HCT116 (cell line): ENCODE data around the gene SLC25A41. TPM values are rescaled to one million over a fixed set of nuclear protein-coding genes. Genes with fewer than 3 reads are reported as not detected.

Experiments used
- ATAC-seq: fragments of 200-7000 bp; cut with Tn5 transposase; 2 replicates; pipeline ENCODE4 v1.9.1; 2020; ENCODE audit warnings: mild to moderate bottlenecking, moderate library complexity
- BruUV-seq: library from RNA; stranded (reverse); fragments of 400-500 nt; replicated peaks from 2 replicates; lab custom pipeline; 2021; lab: Mats Ljungman, UMichigan
- CTCF ChIA-PET: fragments of 300-600 bp; sonication (Branson Sonifier 250); formaldehyde crosslinking; loops from one replicate; lab custom pipeline; 2021; ENCODE audit warnings: antibody characterized with exemption; lab: Charles Lee
- POLR2A ChIA-PET: fragments of 300-600, 350-600 bp; sonication (Branson Sonifier 250); formaldehyde crosslinking; loops from one replicate; lab custom pipeline; 2021; ENCODE audit warnings: antibody characterized with exemption; lab: Charles Lee
- RAD21 ChIA-PET, 2 experiments: fragments of 300-600 bp; sonication (Branson Sonifier 250); formaldehyde crosslinking; loops; one replicate each; lab custom pipeline; 2023; ENCODE audit warnings: low total read pairs in 2 of 2; ENCODE audit not compliant: uncharacterized antibody in 2 of 2, unreplicated experiment in 2 of 2, low non-redundant PET in 1 of 2; lab: Charles Lee
- DNase-seq: peaks from one replicate; pipeline ENCODE4 v3.0.0-alpha.2; 2010; ENCODE audit warnings: low read depth, low spot score
- H2AFZ ChIP-seq: fragments of 200-600 bp; shearing (Covaris generic), sonication (generic); 2 replicates; pipeline ENCODE4 v1.6.1; 2017; ENCODE audit warnings: low read depth, mixed run types, mixed read lengths, antibody characterized with exemption, low read length; ENCODE audit not compliant: poor library complexity, severe bottlenecking
- H3K27ac ChIP-seq: 2 replicates; pipeline ENCODE4 v1.5.1; 2012; ENCODE audit warnings: low read depth, low read length
- H3K27me3 ChIP-seq: fragments of 200-600 bp; sonication (generic); 2 replicates; pipeline ENCODE4 v1.6.1; 2016; ENCODE audit warnings: mixed run types, low read length, mixed read lengths; ENCODE audit not compliant: insufficient read depth
- H3K36me3 ChIP-seq, 2 experiments: fragments of 200-500 bp in 1 of 2; fragments of 200-600 bp in 1 of 2; sonication (Bioruptor generic) in 1 of 2; sonication (generic) in 1 of 2; 2 replicates each; pipeline versions ENCODE4 v1.5.1 to v1.6.1; 2014 to 2016; ENCODE audit warnings: low read length in 2 of 2, inconsistent platforms in 1 of 2, mixed read lengths in 1 of 2, mixed run types in 1 of 2; ENCODE audit not compliant: insufficient read depth in 2 of 2, control insufficient read depth in 1 of 2
- H3K4me1 ChIP-seq, 2 experiments: fragments of 200-600 bp in 1 of 2; sonication (generic) in 1 of 2; 2 replicates each; pipeline versions ENCODE4 v1.5.1 to v1.6.1; 2012 to 2017; ENCODE audit warnings: low read length in 2 of 2, inconsistent platforms in 1 of 2, mild to moderate bottlenecking in 1 of 2, mixed read lengths in 1 of 2, mixed run types in 1 of 2, moderate library complexity in 1 of 2; ENCODE audit not compliant: insufficient read depth in 2 of 2, control insufficient read depth in 1 of 2
- H3K4me2 ChIP-seq: fragments of 200-600 bp; sonication (generic); 2 replicates; pipeline ENCODE4 v1.6.1; 2017; ENCODE audit warnings: mixed run types, low read length, mixed read lengths
- H3K4me3 ChIP-seq, 2 experiments: fragments of 200-600 bp in 1 of 2; sonication (generic) in 1 of 2; replicated peaks in 1 of 2; 2 replicates each; pipeline ENCODE4 v1.5.1; 2011 to 2016; ENCODE audit warnings: low read length in 2 of 2, control low read depth in 1 of 2, low read depth in 1 of 2, mild to moderate bottlenecking in 1 of 2, mixed read lengths in 1 of 2, mixed run types in 1 of 2
- H3K79me2 ChIP-seq: fragments of 200-600 bp; sonication (generic); 2 replicates; pipeline ENCODE4 v1.6.1; 2017; ENCODE audit warnings: mild to moderate bottlenecking, mixed run types, low read length, moderate library complexity, mixed read lengths; ENCODE audit not compliant: insufficient read depth
- H3K9ac ChIP-seq: fragments of 200-600 bp; sonication (generic); 2 replicates; pipeline ENCODE4 v1.6.1; 2016; ENCODE audit warnings: low read length, mixed read lengths
- H3K9me2 ChIP-seq: fragments of 200-600 bp; sonication (generic), shearing (Covaris generic); 2 replicates; pipeline ENCODE4 v1.6.1; 2017; ENCODE audit warnings: mixed run types, mild to moderate bottlenecking, moderate library complexity; ENCODE audit not compliant: insufficient read depth
- H3K9me3 ChIP-seq, 2 experiments: fragments of 200-500 bp in 1 of 2; fragments of 200-600 bp in 1 of 2; sonication (Bioruptor generic) in 1 of 2; sonication (generic) in 1 of 2; 2 replicates each; pipeline ENCODE4 v1.6.1; 2014 to 2017; ENCODE audit warnings: low read length in 2 of 2, mixed read lengths in 2 of 2, inconsistent platforms in 1 of 2, low read depth in 1 of 2, mild to moderate bottlenecking in 1 of 2, mixed run types in 1 of 2, moderate library complexity in 1 of 2; ENCODE audit not compliant: control insufficient read depth in 1 of 2, insufficient read depth in 1 of 2
- H4K20me1 ChIP-seq: fragments of 200-600 bp; sonication (generic), shearing (Covaris generic); 2 replicates; pipeline ENCODE4 v1.6.1; 2017; ENCODE audit warnings: mixed run types, mild to moderate bottlenecking, moderate library complexity; ENCODE audit not compliant: insufficient read depth
- POLR2AphosphoS5 ChIP-seq: IDR thresholded peaks from 2 replicates; pipeline ENCODE4 v1.6.1; 2011; ENCODE audit warnings: mild to moderate bottlenecking, low read depth, low read length, moderate library complexity
- SP1 ChIP-seq: IDR thresholded peaks from 2 replicates; pipeline ENCODE4 v1.6.1; 2012; ENCODE audit warnings: low read depth
- intact Hi-C: fragments of 100-400 bp; cut with micrococcal nuclease; formaldehyde crosslinking; loops from 2 replicates; pipeline ENCODE4 v1.10.0; 2022
- total RNA-seq: library from RNA; stranded (reverse); gene quantifications from one replicate; pipeline ENCODE4 v1.2.1, GENCODE V29; 2021; ENCODE audit not compliant: unreplicated experiment
- TF ChIP-seq, protein P1 (sequence below): IDR thresholded peaks from 2 replicates; pipeline ENCODE4 v1.6.1; 2012
- TF ChIP-seq, protein P2 (sequence below): IDR thresholded peaks from 2 replicates; pipeline ENCODE4 v1.6.1; 2012; ENCODE audit warnings: low read depth

SLC25A41 gene
- total RNA-seq, 1 experiment from 2014 or later, result 0.93 TPM

DNA sequence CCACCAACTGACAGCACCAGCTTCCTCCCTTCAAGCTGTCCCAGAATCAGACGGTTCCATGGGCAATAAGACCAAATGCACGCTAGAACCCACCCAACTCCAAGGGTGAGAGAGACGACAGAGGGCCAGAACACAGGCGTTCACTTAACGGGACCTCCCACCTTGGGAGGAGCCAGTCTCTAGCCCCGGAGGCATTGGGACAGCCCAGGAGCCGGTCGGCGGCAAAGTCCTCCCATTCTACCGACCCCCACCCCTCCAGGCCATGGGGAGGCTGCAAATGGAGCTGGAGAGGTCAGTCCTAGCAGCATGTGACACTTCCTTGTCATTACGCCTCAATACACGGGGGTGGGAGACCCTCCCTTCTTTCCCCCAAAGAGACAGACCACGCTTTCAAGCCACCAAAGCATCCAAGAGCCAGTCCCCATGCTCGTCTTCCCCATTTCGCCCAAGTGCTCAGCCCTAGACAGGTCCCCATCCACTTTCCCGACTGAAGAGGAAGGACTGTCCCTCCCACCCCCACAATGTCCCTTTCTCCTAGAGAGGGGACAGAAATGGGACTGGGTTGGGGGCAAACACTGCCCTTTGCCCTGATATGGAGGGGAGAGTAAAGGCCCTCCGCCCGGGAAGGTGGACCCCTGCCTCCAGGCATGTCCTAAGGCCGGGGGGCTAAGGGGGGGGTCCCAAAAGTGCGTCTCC, 9.9 kb downstream of the SLC25A41 start:
- Histone ChIP-seq H3K9me2 (no peaks in the 10 kb centered on the region), H4K20me1 (peaks cover 39% of the 10 kb centered on the region; the same call in 1 of the 2 replicates), H3K9me3 (no peaks in the 10 kb centered on the region), H3K79me2 (peaks cover 55% of the 10 kb centered on the region), H3K4me1 (peaks cover 6 to 23% of the 10 kb centered on the region in 2 experiments; a peak in 3 of 4 replicates), H3K9ac (peak overlapping the region; percentile 96), H3K27ac (peak overlapping the region; percentile 85)
- CTCF ChIA-PET, result no interaction called here
- intact Hi-C loops, result no loop called here
- 0 out of 2 replicates have a peak, but pooled peaks have one; percentile 9 for ATAC-seq
- TF ChIP-seq, protein P1, sequence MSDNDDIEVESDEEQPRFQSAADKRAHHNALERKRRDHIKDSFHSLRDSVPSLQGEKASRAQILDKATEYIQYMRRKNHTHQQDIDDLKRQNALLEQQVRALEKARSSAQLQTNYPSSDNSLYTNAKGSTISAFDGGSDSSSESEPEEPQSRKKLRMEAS, result no peak
- TF ChIP-seq, protein P2, sequence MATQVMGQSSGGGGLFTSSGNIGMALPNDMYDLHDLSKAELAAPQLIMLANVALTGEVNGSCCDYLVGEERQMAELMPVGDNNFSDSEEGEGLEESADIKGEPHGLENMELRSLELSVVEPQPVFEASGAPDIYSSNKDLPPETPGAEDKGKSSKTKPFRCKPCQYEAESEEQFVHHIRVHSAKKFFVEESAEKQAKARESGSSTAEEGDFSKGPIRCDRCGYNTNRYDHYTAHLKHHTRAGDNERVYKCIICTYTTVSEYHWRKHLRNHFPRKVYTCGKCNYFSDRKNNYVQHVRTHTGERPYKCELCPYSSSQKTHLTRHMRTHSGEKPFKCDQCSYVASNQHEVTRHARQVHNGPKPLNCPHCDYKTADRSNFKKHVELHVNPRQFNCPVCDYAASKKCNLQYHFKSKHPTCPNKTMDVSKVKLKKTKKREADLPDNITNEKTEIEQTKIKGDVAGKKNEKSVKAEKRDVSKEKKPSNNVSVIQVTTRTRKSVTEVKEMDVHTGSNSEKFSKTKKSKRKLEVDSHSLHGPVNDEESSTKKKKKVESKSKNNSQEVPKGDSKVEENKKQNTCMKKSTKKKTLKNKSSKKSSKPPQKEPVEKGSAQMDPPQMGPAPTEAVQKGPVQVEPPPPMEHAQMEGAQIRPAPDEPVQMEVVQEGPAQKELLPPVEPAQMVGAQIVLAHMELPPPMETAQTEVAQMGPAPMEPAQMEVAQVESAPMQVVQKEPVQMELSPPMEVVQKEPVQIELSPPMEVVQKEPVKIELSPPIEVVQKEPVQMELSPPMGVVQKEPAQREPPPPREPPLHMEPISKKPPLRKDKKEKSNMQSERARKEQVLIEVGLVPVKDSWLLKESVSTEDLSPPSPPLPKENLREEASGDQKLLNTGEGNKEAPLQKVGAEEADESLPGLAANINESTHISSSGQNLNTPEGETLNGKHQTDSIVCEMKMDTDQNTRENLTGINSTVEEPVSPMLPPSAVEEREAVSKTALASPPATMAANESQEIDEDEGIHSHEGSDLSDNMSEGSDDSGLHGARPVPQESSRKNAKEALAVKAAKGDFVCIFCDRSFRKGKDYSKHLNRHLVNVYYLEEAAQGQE, result no peak
- TF ChIP-seq POLR2AphosphoS5, result no peak; the same call in 1 of the 2 replicates
- TF ChIP-seq SP1, result no peak
- TF ChIP-seq, all 23 proteins: peak for 0
- Histone ChIP-seq H3K27me3 (no peaks in the 10 kb centered on the region), H3K4me3 (peak overlapping the region; percentile 98 to 99), H3K36me3 (peaks cover 32 to 41% of the 10 kb centered on the region in 2 experiments; a peak in 3 of 4 replicates), H3K4me2 (peak overlapping the region; percentile 98), H2AFZ (no peak overlapping the region)
- TSS peak; percentile 47 for BruUV-seq
- DNase-seq, result no peak
- RAD21 ChIA-PET, result no interaction called here
- POLR2A ChIA-PET, result no interaction called here
